ENCODE data around the gene CTNND2. TPM values are rescaled to one million over a fixed set of nuclear protein-coding genes. Genes with fewer than 3 reads are reported as not detected.
A peak's percentile ranks its signal among the peaks of the same experiment; 100 is the strongest.

The CTNND2 gene
- total and polyA plus RNA-seq, 10 of the 15 experiments (the other 5 are each of a cell fraction or from before 2014, with no cell fraction given) = 0.02 to 0.16 (median 0.04) TPM; not detected in 7

GRCh38 chr5:11040345-11040744 is 863.9 kb downstream of the CTNND2 start (continued):
- TF ChIP-seq, protein P1, sequence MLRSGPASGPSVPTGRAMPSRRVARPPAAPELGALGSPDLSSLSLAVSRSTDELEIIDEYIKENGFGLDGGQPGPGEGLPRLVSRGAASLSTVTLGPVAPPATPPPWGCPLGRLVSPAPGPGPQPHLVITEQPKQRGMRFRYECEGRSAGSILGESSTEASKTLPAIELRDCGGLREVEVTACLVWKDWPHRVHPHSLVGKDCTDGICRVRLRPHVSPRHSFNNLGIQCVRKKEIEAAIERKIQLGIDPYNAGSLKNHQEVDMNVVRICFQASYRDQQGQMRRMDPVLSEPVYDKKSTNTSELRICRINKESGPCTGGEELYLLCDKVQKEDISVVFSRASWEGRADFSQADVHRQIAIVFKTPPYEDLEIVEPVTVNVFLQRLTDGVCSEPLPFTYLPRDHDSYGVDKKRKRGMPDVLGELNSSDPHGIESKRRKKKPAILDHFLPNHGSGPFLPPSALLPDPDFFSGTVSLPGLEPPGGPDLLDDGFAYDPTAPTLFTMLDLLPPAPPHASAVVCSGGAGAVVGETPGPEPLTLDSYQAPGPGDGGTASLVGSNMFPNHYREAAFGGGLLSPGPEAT (IDR thresholded peaks at IDR 0.05; ENCODE audit: low read depth) = peak; percentile 61; the same call in 1 of the 2 replicates
- TF ChIP-seq SUPT20H (IDR thresholded peaks at IDR 0.05; ENCODE audit: borderline replicate concordance, control insufficient read depth, low read depth, low read length) = no peak
- TF ChIP-seq RCOR1 (conservative IDR thresholded peaks at IDR 0.05; ENCODE audit: low read depth, low read length) = no peak
- TF ChIP-seq SIN3A (IDR thresholded peaks at IDR 0.05; ENCODE audit: low read depth, low read length) = no peak
- no peak for TF ChIP-seq TAF1 (IDR thresholded peaks at IDR 0.05; ENCODE audit: borderline replicate concordance, low read depth, low read length)
- TF ChIP-seq, protein P2, sequence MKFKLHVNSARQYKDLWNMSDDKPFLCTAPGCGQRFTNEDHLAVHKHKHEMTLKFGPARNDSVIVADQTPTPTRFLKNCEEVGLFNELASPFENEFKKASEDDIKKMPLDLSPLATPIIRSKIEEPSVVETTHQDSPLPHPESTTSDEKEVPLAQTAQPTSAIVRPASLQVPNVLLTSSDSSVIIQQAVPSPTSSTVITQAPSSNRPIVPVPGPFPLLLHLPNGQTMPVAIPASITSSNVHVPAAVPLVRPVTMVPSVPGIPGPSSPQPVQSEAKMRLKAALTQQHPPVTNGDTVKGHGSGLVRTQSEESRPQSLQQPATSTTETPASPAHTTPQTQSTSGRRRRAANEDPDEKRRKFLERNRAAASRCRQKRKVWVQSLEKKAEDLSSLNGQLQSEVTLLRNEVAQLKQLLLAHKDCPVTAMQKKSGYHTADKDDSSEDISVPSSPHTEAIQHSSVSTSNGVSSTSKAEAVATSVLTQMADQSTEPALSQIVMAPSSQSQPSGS (IDR thresholded peaks at IDR 0.05; ENCODE audit: low read length) = no peak
- TF ChIP-seq NFIC (IDR thresholded peaks at IDR 0.05; ENCODE audit: low read depth, low read length) = no peak
- TF ChIP-seq, protein P3, sequence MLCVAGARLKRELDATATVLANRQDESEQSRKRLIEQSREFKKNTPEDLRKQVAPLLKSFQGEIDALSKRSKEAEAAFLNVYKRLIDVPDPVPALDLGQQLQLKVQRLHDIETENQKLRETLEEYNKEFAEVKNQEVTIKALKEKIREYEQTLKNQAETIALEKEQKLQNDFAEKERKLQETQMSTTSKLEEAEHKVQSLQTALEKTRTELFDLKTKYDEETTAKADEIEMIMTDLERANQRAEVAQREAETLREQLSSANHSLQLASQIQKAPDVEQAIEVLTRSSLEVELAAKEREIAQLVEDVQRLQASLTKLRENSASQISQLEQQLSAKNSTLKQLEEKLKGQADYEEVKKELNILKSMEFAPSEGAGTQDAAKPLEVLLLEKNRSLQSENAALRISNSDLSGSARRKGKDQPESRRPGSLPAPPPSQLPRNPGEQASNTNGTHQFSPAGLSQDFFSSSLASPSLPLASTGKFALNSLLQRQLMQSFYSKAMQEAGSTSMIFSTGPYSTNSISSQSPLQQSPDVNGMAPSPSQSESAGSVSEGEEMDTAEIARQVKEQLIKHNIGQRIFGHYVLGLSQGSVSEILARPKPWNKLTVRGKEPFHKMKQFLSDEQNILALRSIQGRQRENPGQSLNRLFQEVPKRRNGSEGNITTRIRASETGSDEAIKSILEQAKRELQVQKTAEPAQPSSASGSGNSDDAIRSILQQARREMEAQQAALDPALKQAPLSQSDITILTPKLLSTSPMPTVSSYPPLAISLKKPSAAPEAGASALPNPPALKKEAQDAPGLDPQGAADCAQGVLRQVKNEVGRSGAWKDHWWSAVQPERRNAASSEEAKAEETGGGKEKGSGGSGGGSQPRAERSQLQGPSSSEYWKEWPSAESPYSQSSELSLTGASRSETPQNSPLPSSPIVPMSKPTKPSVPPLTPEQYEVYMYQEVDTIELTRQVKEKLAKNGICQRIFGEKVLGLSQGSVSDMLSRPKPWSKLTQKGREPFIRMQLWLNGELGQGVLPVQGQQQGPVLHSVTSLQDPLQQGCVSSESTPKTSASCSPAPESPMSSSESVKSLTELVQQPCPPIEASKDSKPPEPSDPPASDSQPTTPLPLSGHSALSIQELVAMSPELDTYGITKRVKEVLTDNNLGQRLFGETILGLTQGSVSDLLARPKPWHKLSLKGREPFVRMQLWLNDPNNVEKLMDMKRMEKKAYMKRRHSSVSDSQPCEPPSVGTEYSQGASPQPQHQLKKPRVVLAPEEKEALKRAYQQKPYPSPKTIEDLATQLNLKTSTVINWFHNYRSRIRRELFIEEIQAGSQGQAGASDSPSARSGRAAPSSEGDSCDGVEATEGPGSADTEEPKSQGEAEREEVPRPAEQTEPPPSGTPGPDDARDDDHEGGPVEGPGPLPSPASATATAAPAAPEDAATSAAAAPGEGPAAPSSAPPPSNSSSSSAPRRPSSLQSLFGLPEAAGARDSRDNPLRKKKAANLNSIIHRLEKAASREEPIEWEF (IDR thresholded peaks at IDR 0.05; ENCODE audit: insufficient replicate concordance, low read depth, low read length) = no peak
- TF ChIP-seq POLR2AphosphoS5 (IDR thresholded peaks at IDR 0.05; ENCODE audit: low read length) = no peak
- no peak for TF ChIP-seq CHD2 (IDR thresholded peaks at IDR 0.05; ENCODE audit: borderline replicate concordance, low read depth, low read length)
- no peak for TF ChIP-seq SREBF1 (IDR thresholded peaks at IDR 0.05; ENCODE audit: low read length)
- TF ChIP-seq YY1 (IDR thresholded peaks at IDR 0.05; ENCODE audit: low read depth, low read length) = no peak
- TF ChIP-seq DPF2 (IDR thresholded peaks at IDR 0.05) = no peak
- no peak for TF ChIP-seq EZH2 (IDR thresholded peaks at IDR 0.05; ENCODE audit: borderline replicate concordance, control insufficient read depth, low read depth, low read length)
- no peak for TF ChIP-seq FOXM1 (IDR thresholded peaks at IDR 0.05; ENCODE audit: low read depth, low read length)
- no peak for TF ChIP-seq CBFB (IDR thresholded peaks at IDR 0.05; ENCODE audit: low read depth)
- no peak for TF ChIP-seq IRF4 (IDR thresholded peaks at IDR 0.05; ENCODE audit: low read depth, low read length)
- no peak for TF ChIP-seq NR2C1 (IDR thresholded peaks at IDR 0.05)
- 0 out of 4 replicates have a peak, but pooled peaks of 1 of the 2 experiments have one; percentile 16 for TF ChIP-seq EP300 (IDR thresholded peaks at IDR 0.05; ENCODE audit: borderline replicate concordance in 1 of 2, control insufficient read depth in 1 of 2, low read depth in 2 of 2, low read length in 2 of 2)
- no peak for TF ChIP-seq ZSCAN29 (IDR thresholded peaks at IDR 0.05)
- peak; percentile 58; the same call in 1 of the 2 replicates for TF ChIP-seq MTA2 (IDR thresholded peaks at IDR 0.05; ENCODE audit: low read depth)
- no peak for TF ChIP-seq NR2C2 (IDR thresholded peaks at IDR 0.05; ENCODE audit: borderline replicate concordance, control insufficient read depth, insufficient read length, low read depth)
- no peak for TF ChIP-seq GATAD2B (conservative IDR thresholded peaks at IDR 0.05; ENCODE audit: low read depth)

All from GM12878 (cell line).